H1 (cell line): Measurements from ENCODE around the gene ONECUT2. TPM values are rescaled to one million over a fixed set of nuclear protein-coding genes. Genes with fewer than 3 reads are reported as not detected.
"Not testable (repeated sequence)": the region's sequence is repeated elsewhere in the genome, so short reads cannot be mapped to it uniquely, and the experiment has no call there.

Source experiments
- CTCF ChIA-PET: fragments of 300-600 bp; sonication (Branson Sonifier 250); formaldehyde crosslinking; loops from one replicate; lab custom pipeline; 2021; ENCODE audit not compliant: partially characterized antibody; lab: Charles Lee
- POLR2A ChIA-PET: fragments of 300-600 bp; sonication (Branson Sonifier 250); formaldehyde crosslinking; loops from one replicate; lab custom pipeline; 2021; ENCODE audit warnings: inconsistent platforms; ENCODE audit not compliant: partially characterized antibody; lab: Charles Lee
- DNase-seq, 2 experiments: peaks; one replicate each; pipeline versions ENCODE4 v3.0.0 to v3.0.0-alpha.2; 2010 to 2022; ENCODE audit warnings: low spot score in 2 of 2, low read depth in 1 of 2, mixed read lengths in 1 of 2
- FAIRE-seq: peaks from 2 replicates; lab custom pipeline; 2011; peaks lifted over from hg19 to GRCh38; lab: Jason Lieb, UNC
- H2AFZ ChIP-seq: 2 replicates; pipeline ENCODE4 v1.8.1; 2012; ENCODE audit warnings: low read length, inconsistent platforms
- H2AK5ac ChIP-seq: 2 replicates; pipeline ENCODE4 v1.6.1; 2013; ENCODE audit warnings: low read depth, low read length
- H2BK120ac ChIP-seq: replicated peaks from 2 replicates; pipeline ENCODE3; 2013; ENCODE audit warnings: low read depth, low read length, inconsistent platforms
- H2BK12ac ChIP-seq: 2 replicates; pipeline ENCODE4 v1.6.1; 2013; ENCODE audit warnings: low read depth, low read length
- H2BK15ac ChIP-seq: 2 replicates; pipeline ENCODE4 v1.6.1; 2013; ENCODE audit warnings: low read length
- H2BK20ac ChIP-seq: 2 replicates; pipeline ENCODE4 v1.6.1; 2013; ENCODE audit warnings: low read length
- H2BK5ac ChIP-seq: 2 replicates; pipeline ENCODE4 v1.6.1; 2013; ENCODE audit warnings: low read depth, low read length
- H3K14ac ChIP-seq: 2 replicates; pipeline ENCODE4 v1.6.1; 2013; ENCODE audit warnings: inconsistent platforms; ENCODE audit not compliant: insufficient read length
- H3K18ac ChIP-seq: 2 replicates; pipeline ENCODE4 v1.6.1; 2013; ENCODE audit warnings: low read length; ENCODE audit errors: extremely low read depth
- H3K23ac ChIP-seq: 2 replicates; pipeline ENCODE4 v1.6.1; 2013; ENCODE audit warnings: inconsistent platforms; ENCODE audit not compliant: insufficient read length
- H3K23me2 ChIP-seq: 2 replicates; pipeline ENCODE4 v1.6.1; 2013; ENCODE audit warnings: low read depth, low read length
- H3K27ac ChIP-seq: 2 replicates; pipeline ENCODE4 v1.6.1; 2011; ENCODE audit warnings: low read depth, low read length, inconsistent platforms
- H3K27me3 ChIP-seq, 4 experiments: replicated peaks in 1 of 4; 1 replicate in 1 of 4; 2 replicates in 3 of 4; pipeline versions ENCODE4 v1.6.1 to v1.8.1; 2011 to 2013; ENCODE audit warnings: low read length in 3 of 4, mild to moderate bottlenecking in 3 of 4, inconsistent platforms in 2 of 4, mixed read lengths in 2 of 4, moderate library complexity in 1 of 4; ENCODE audit not compliant: control insufficient read depth in 3 of 4, insufficient read depth in 3 of 4; ENCODE audit errors: extremely low read depth in 1 of 4
- H3K36me3 ChIP-seq, 4 experiments: 2 replicates each; pipeline versions ENCODE4 v1.6.1 to v1.8.1; 2011 to 2013; ENCODE audit warnings: mild to moderate bottlenecking in 4 of 4, low read length in 3 of 4, moderate library complexity in 2 of 4, control low read depth in 1 of 4, inconsistent platforms in 1 of 4; ENCODE audit not compliant: insufficient read depth in 4 of 4, control insufficient read depth in 2 of 4
- H3K4ac ChIP-seq: replicated peaks from 2 replicates; pipeline ENCODE3; 2013; ENCODE audit warnings: low read length, low read depth, mixed read lengths, inconsistent platforms; ENCODE audit not compliant: insufficient read length
- H3K4me1 ChIP-seq, 4 experiments: replicated peaks in 1 of 4; 1 replicate in 1 of 4; 2 replicates in 3 of 4; pipeline versions ENCODE4 v1.6.1 to v1.8.1; 2011 to 2013; ENCODE audit warnings: low read length in 3 of 4, inconsistent platforms in 2 of 4, mixed read lengths in 1 of 4; ENCODE audit not compliant: insufficient read depth in 4 of 4, control insufficient read depth in 3 of 4
- H3K4me2 ChIP-seq, 2 experiments: 2 replicates each; pipeline versions ENCODE4 v1.6.1 to v1.8.1; 2011 to 2013; ENCODE audit warnings: low read depth in 2 of 2, low read length in 2 of 2, control low read depth in 1 of 2, inconsistent platforms in 1 of 2, mild to moderate bottlenecking in 1 of 2; ENCODE audit not compliant: insufficient read depth in 1 of 2
- H3K4me3 ChIP-seq, 4 experiments: fragments of 200-600, 300-600 bp in 1 of 4; sonication (generic), shearing (Covaris generic), sonication (Bioruptor Twin) in 1 of 4; 2 replicates each; pipeline versions ENCODE4 v1.5.1 to v1.8.1; 2011 to 2016; ENCODE audit warnings: low read length in 4 of 4, low read depth in 3 of 4, control low read depth in 2 of 4, inconsistent platforms in 2 of 4, mild to moderate bottlenecking in 2 of 4, mixed read lengths in 1 of 4, moderate library complexity in 1 of 4; ENCODE audit not compliant: insufficient read depth in 2 of 4; ENCODE audit errors: extremely low read depth in 1 of 4
- H3K56ac ChIP-seq: replicated peaks from 2 replicates; pipeline ENCODE3; 2013; ENCODE audit warnings: low read depth, mild to moderate bottlenecking, mixed read lengths, low read length, inconsistent platforms; ENCODE audit not compliant: insufficient read length
- H3K79me1 ChIP-seq: 2 replicates; pipeline ENCODE4 v1.6.1; 2013; ENCODE audit warnings: low read depth, low read length, control low read depth
- H3K79me2 ChIP-seq, 2 experiments: 2 replicates each; pipeline versions ENCODE4 v1.6.1 to v1.8.1; 2012 to 2013; ENCODE audit warnings: low read length in 2 of 2, mild to moderate bottlenecking in 2 of 2, inconsistent platforms in 1 of 2; ENCODE audit not compliant: insufficient read depth in 2 of 2, control insufficient read depth in 1 of 2
- H3K9ac ChIP-seq, 4 experiments: replicated peaks in 1 of 4; 1 replicate in 1 of 4; 2 replicates in 3 of 4; pipeline versions ENCODE4 v1.6.1 to v1.8.1; 2011 to 2013; ENCODE audit warnings: low read depth in 3 of 4, low read length in 3 of 4, control low read depth in 2 of 4, mild to moderate bottlenecking in 2 of 4, moderate library complexity in 2 of 4, inconsistent platforms in 1 of 4; ENCODE audit errors: extremely low read depth in 1 of 4
- H3K9me3 ChIP-seq, 2 experiments: 2 replicates each; pipeline versions ENCODE4 v1.6.1 to v1.8.1; 2012 to 2013; ENCODE audit warnings: mild to moderate bottlenecking in 2 of 2, moderate library complexity in 2 of 2, control low read depth in 1 of 2, inconsistent platforms in 1 of 2, low read depth in 1 of 2, low read length in 1 of 2, mixed read lengths in 1 of 2; ENCODE audit not compliant: insufficient read depth in 2 of 2
- H4K20me1 ChIP-seq, 2 experiments: replicated peaks in 1 of 2; 2 replicates each; pipeline versions ENCODE3 to v1.8.1; 2011 to 2013; ENCODE audit warnings: inconsistent platforms in 2 of 2, low read length in 2 of 2, mild to moderate bottlenecking in 1 of 2; ENCODE audit not compliant: insufficient read depth in 2 of 2, control insufficient read depth in 1 of 2
- H4K5ac ChIP-seq: 2 replicates; pipeline ENCODE4 v1.6.1; 2013; ENCODE audit warnings: low read length, low read depth, mixed read lengths, inconsistent platforms; ENCODE audit not compliant: insufficient read length
- H4K8ac ChIP-seq: 2 replicates; pipeline ENCODE4 v1.8.0; 2013; ENCODE audit warnings: mild to moderate bottlenecking, moderate library complexity, low read length, inconsistent platforms; ENCODE audit not compliant: insufficient read depth; ENCODE audit errors: extremely low read depth
- H4K91ac ChIP-seq: replicated peaks from 2 replicates; pipeline ENCODE3; 2013; ENCODE audit warnings: low read length, mixed read lengths, inconsistent platforms; ENCODE audit not compliant: insufficient read length
- WGBS, 2 experiments: shearing (Covaris generic) in 1 of 2; methylation state at CpG; one replicate each; pipeline versions ENCODE4 v1.1.6 to v1.1.7; 2013 to 2015; ENCODE audit warnings: low lambda C conversion rate in 2 of 2, mixed read lengths in 2 of 2, inconsistent platforms in 1 of 2, low coverage in 1 of 2, missing lambda C conversion rate in 1 of 2; ENCODE audit not compliant: insufficient replicate concordance in 2 of 2, insufficient coverage in 1 of 2, insufficient read length in 1 of 2; ENCODE audit errors: extremely low coverage in 1 of 2, missing lambda C conversion rate in 1 of 2; 5-methylcytosine and 5-hydroxymethylcytosine counted together
- polyA plus RNA-seq, 7 experiments: library from polyadenylated mRNA; depleted of rRNA in 3 of 7; stranded (reverse) in 5 of 7; unstranded in 2 of 7; fragments of >200 nt in 5 of 7; fragments of 200-250 nt in 2 of 7; gene quantifications; 1 replicate in 5 of 7; 2 replicates in 1 of 7; 4 replicates in 1 of 7; pipeline versions ENCODE4 v1.2.1 to v1.2.3, GENCODE V29; 2011 to 2013; ENCODE audit warnings: missing spikeins in 2 of 7, mixed read lengths in 2 of 7
- total RNA-seq: library from RNA; stranded (reverse); fragmentation: NEBNext Ultra II Directional; extraction: Animal tissue kit (Norgen Biotek cat#: 25700); gene quantifications from 2 replicates; pipeline ENCODE4 v1.2.1, GENCODE V29; 2021

The ONECUT2 gene
- total and polyA plus RNA-seq, 2 of the 8 experiments (the other 6 are each of a cell fraction or from before 2014, with no cell fraction given) = 0.38 to 1.9 TPM

- CTCF ChIA-PET = interaction anchor here (0.6 to 0.9 kb wide), 2 partner anchors 10 to 155 kb away, joined by 3 read pairs; no protein-coding TSS in a partner anchor
- H4K5ac ChIP-seq, H3K79me2 ChIP-seq, FAIRE-seq, DNase-seq, H2BK20ac ChIP-seq, H4K91ac ChIP-seq, H3K4me2 ChIP-seq, H3K14ac ChIP-seq, H2BK5ac ChIP-seq, H3K27me3 ChIP-seq, H3K9me3 ChIP-seq, POLR2A ChIA-PET, H2AFZ ChIP-seq, H2BK12ac ChIP-seq, H2BK15ac ChIP-seq, H3K9ac ChIP-seq, H3K4me3 ChIP-seq, H3K4me1 ChIP-seq, H3K23me2 ChIP-seq, H3K4ac ChIP-seq, H3K27ac ChIP-seq, H4K8ac ChIP-seq, H2AK5ac ChIP-seq, H3K18ac ChIP-seq, H2BK120ac ChIP-seq, H3K36me3 ChIP-seq, H4K20me1 ChIP-seq, H3K23ac ChIP-seq, H3K56ac ChIP-seq, H3K79me1 ChIP-seq: not testable (repeated sequence)
- 87% methylated on average over 7 of the region's 7 CpGs; no CpG with 5 or more reads in 1 of the 2 experiments for WGBS, 2 experiments
These were observed 38.3 kb upstream of the ONECUT2 start for GRCh38 chr18:57396831-57397230.
